CD4-positive, CD25-positive, alpha-beta regulatory T cell (primary cell): ENCODE measurements around the gene RPL18. TPM values are rescaled to one million over a fixed set of nuclear protein-coding genes. Genes with fewer than 3 reads are reported as not detected.

ENCODE experiments used
- ATAC-seq, 2 donors: fragments of 150-1000 bp; cut with Tn5 transposase; one replicate each; pipeline ENCODE4 v1.10.0; 2021; ENCODE audit warnings: low read depth in 2 of 2, moderate number of reproducible peaks in 2 of 2, moderate library complexity in 1 of 2
- DNase-seq, 3 donors: peaks; one replicate each; pipeline versions ENCODE4 v3.0.0 to v3.0.0-alpha.2; 2012 to 2022; ENCODE audit warnings: mixed read lengths in 1 of 3
- H3K27ac ChIP-seq: one replicate; pipeline ENCODE4 v1.7.0; 2013; ENCODE audit warnings: mild to moderate bottlenecking, low read length; ENCODE audit not compliant: insufficient read depth, poor library complexity, severe bottlenecking
- H3K27me3 ChIP-seq: one replicate; pipeline ENCODE4 v1.7.0; 2013; ENCODE audit warnings: low read length; ENCODE audit not compliant: control insufficient read depth, insufficient read depth
- H3K36me3 ChIP-seq: one replicate; pipeline ENCODE4 v1.7.0; 2013; ENCODE audit warnings: mild to moderate bottlenecking, low read length, moderate library complexity; ENCODE audit not compliant: control insufficient read depth, insufficient read depth
- H3K4me1 ChIP-seq: 2 replicates; pipeline ENCODE4 v1.7.0; 2013; ENCODE audit warnings: mild to moderate bottlenecking, low read length; ENCODE audit not compliant: insufficient read depth, control insufficient read depth, poor library complexity, severe bottlenecking
- H3K4me3 ChIP-seq: one replicate; pipeline ENCODE4 v1.7.0; 2013; ENCODE audit warnings: low read depth, mild to moderate bottlenecking, low read length, moderate library complexity
- H3K9me3 ChIP-seq, 2 experiments: 1 replicate in 1 of 2; 2 replicates in 1 of 2; pipeline ENCODE4 v1.7.0; 2013; ENCODE audit warnings: low read length in 2 of 2, mild to moderate bottlenecking in 1 of 2, moderate library complexity in 1 of 2; ENCODE audit not compliant: control insufficient read depth in 2 of 2
- H3K27ac Mint-ChIP-seq, 3 donors: one replicate each; pipeline ENCODE4 v1.8.0; 2020 to 2022; ENCODE audit warnings: mild to moderate bottlenecking in 3 of 3, mixed read lengths in 3 of 3, moderate library complexity in 2 of 3
- H3K27me3 Mint-ChIP-seq: one replicate; pipeline ENCODE4 v1.8.0; 2022; ENCODE audit warnings: mild to moderate bottlenecking, mixed read lengths
- H3K36me3 Mint-ChIP-seq: one replicate; pipeline ENCODE4 v1.8.0; 2020; ENCODE audit warnings: mixed read lengths
- H3K4me1 Mint-ChIP-seq, 4 donors: one replicate each; pipeline ENCODE4 v1.8.0; 2020 to 2022; ENCODE audit warnings: mixed read lengths in 4 of 4, mild to moderate bottlenecking in 1 of 4
- H3K4me3 Mint-ChIP-seq, 4 donors: one replicate each; pipeline ENCODE4 v1.8.0; 2020 to 2022; ENCODE audit warnings: mild to moderate bottlenecking in 4 of 4, mixed read lengths in 4 of 4, moderate library complexity in 3 of 4
- H3K9me3 Mint-ChIP-seq, 7 donors: one replicate each; pipeline ENCODE4 v1.8.0; 2020 to 2022; ENCODE audit warnings: mixed read lengths in 7 of 7, mild to moderate bottlenecking in 3 of 7, moderate library complexity in 2 of 7
- polyA plus RNA-seq, 4 donors: library from polyadenylated mRNA; unstranded; fragments of 300-500 nt; fragmentation: Illumina TruSeq; gene quantifications; one replicate each; pipeline ENCODE4 v1.2.3, GENCODE V29; 2021
- total RNA-seq: library from RNA; stranded (reverse); gene quantifications from one replicate; pipeline ENCODE4 v1.2.3, GENCODE V29; 2022

RPL18 gene
- total and polyA plus RNA-seq, 5 donors from 2014 or later = 1,618 to 2,428 (median 1,903) TPM

DNA sequence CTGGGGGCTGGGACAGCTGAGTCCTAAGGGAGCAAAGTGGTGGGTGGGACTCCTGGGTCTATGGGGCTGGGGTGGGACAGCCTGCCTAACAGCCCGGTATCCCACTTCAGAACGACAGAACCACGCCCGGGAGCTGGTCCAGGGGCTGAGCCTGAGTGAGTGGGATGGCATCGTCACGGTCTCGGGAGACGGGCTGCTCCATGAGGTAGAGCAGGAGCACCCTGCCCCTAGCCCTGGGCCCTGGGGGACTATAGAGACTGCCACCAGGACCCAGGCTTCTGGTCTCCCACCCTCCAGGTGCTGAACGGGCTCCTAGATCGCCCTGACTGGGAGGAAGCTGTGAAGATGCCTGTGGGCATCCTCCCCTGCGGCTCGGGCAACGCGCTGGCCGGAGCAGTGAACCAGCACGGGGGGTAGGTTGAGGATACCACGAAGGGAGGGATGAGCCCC, 8.9 kb upstream of the RPL18 start:
- ATAC-seq (no peak), DNase-seq (no peak)
- Histone ChIP-seq H3K27me3 (no peaks in the 10 kb centered on the region), H3K27ac (no peak overlapping the region), H3K4me3 (no peak overlapping the region), H3K4me1 (peaks cover 24% of the 10 kb centered on the region), H3K9me3 (no peaks in the 10 kb centered on the region), H3K36me3 (peaks cover 32% of the 10 kb centered on the region)
- Mint-ChIP-seq H3K4me3 (peak overlapping the region in 1 of 4 donors; percentile 27), H3K27me3 (no peaks in the 10 kb centered on the region), H3K27ac (no peak overlapping the region), H3K9me3 (no peaks in the 10 kb centered on the region), H3K4me1 (peaks cover 4 to 41% (median 20%) of the 10 kb centered on the region in 4 donors), H3K36me3 (peaks cover 15% of the 10 kb centered on the region)

DNA sequence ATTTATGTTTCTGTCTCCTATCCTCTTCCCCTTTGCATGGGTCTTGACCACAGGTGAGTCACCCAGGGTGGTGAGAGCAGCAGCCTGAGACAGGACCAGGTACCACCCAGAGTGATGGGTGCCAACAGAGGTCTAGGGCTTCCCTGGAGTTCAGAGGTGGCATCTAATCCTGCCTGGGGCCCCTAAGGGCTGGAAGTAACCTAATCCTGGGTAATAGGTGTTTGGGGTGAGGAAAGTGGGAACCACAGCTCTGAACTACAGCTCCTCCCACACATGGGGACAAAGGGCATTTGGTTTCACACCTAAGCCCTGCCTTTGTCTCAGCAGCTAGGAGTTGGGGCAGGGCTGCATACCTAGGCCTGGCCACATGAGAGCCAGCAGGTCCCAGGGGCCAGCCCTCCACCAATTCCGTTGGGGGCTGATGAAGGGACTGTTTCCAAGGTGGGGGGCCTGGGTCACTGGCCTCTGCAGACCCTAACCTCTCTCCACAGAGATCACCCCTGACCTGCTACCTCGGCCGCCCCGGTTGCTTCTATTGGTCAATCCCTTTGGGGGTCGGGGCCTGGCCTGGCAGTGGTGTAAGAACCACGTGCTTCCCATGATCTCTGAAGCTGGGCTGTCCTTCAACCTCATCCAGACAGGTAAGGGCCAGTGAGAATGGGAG, 8.4 kb upstream of the RPL18 start:
- no peak overlapping the region for H3K4me3 Mint-ChIP-seq
- no peaks in the 10 kb centered on the region for H3K27me3 ChIP-seq
- H3K4me1 ChIP-seq = peaks cover 20% of the 10 kb centered on the region
- H3K9me3 ChIP-seq = no peaks in the 10 kb centered on the region
- peaks cover 14% of the 10 kb centered on the region for H3K36me3 Mint-ChIP-seq
- no peaks in the 10 kb centered on the region for H3K9me3 Mint-ChIP-seq
- no peak overlapping the region for H3K27ac ChIP-seq
- no peaks in the 10 kb centered on the region for H3K27me3 Mint-ChIP-seq
- H3K4me1 Mint-ChIP-seq = peaks cover 4 to 40% (median 20%) of the 10 kb centered on the region in 4 donors
- DNase-seq = no peak
- ATAC-seq = peak in 1 of 2 donors; percentile 19
- no peak overlapping the region for H3K4me3 ChIP-seq
- H3K27ac Mint-ChIP-seq = peak overlapping the region in 1 of 3 donors; percentile 66
- peaks cover 26% of the 10 kb centered on the region for H3K36me3 ChIP-seq

DNA sequence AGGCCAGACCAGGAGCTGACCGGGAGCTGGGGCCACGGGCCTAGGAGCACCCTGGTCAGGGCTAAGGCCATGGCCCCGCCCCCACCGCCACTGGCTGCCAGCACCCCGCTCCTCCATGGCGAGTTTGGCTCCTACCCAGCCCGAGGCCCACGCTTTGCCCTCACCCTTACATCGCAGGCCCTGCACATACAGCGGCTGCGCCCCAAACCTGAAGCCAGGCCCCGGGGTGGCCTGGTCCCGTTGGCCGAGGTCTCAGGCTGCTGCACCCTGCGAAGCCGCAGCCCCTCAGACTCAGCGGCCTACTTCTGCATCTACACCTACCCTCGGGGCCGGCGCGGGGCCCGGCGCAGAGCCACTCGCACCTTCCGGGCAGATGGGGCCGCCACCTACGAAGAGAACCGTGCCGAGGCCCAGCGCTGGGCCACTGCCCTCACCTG, 6.9 kb upstream of the RPL18 start:
- H3K4me1 ChIP-seq = peaks cover 16% of the 10 kb centered on the region
- peak overlapping the region in 1 of 3 donors; percentile 30 for H3K27ac Mint-ChIP-seq
- H3K36me3 Mint-ChIP-seq = peaks cover 15% of the 10 kb centered on the region
- no peaks in the 10 kb centered on the region for H3K27me3 ChIP-seq
- H3K9me3 Mint-ChIP-seq = no peaks in the 10 kb centered on the region
- H3K9me3 ChIP-seq = no peaks in the 10 kb centered on the region
- DNase-seq (no peak), ATAC-seq (no peak)
- no peak overlapping the region for H3K27ac ChIP-seq
- H3K36me3 ChIP-seq = peaks cover 15% of the 10 kb centered on the region
- peaks cover 4 to 36% (median 21%) of the 10 kb centered on the region in 4 donors for H3K4me1 Mint-ChIP-seq
- no peak overlapping the region for H3K4me3 Mint-ChIP-seq
- H3K27me3 Mint-ChIP-seq = no peaks in the 10 kb centered on the region
- H3K4me3 ChIP-seq = no peak overlapping the region

DNA sequence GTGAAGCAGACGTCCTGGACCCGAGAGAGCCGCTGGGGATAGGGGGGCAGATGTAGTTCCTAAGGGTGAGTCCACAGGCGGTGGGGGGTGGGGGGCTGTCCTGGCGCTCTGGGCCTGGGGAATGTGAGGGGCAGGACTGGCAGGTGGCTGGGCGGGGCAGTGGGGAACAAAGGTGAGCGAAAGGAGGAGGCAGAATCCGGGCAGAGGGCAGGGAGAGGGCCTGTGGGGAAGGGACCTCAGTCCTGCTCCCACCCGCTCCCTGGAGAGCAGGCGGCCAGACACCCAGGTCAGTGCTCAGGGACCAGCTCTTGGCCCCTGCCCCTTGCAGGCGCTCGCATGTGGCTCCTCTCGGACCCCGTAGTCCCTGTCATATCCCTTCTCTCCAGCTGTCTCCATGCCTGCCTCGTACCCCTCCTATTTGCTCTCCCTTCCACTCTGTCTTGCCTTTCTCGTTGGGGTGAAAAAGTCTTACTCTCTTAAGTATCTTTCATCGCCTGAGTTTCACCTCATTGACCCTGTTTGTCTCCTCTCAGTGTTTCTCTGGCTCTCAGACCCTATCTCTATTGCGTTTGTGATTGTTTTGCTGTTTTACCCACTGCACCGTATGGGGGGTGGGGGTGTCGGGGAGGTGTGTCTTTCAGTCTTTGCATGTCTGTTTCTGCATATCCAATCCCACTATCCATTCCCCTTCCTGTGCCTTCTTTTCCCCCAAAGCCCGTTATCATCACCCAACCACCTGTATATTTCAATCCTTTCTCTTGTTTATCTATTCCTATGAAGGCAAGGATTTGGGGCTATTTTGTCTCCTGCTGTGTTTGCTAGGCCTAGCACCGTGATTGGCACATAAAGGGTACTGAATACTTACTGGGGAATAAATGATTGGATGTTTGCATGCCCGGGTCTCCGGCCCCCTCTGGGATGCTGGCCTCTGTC, 6.1 kb upstream of the RPL18 start:
- ATAC-seq = no peak
- no peak for DNase-seq
- no peaks in the 10 kb centered on the region for H3K9me3 Mint-ChIP-seq
- Histone ChIP-seq H3K4me3 (no peak overlapping the region), H3K9me3 (no peaks in the 10 kb centered on the region), H3K4me1 (peaks cover 14% of the 10 kb centered on the region), H3K27ac (peak overlapping the region; percentile 70), H3K27me3 (no peaks in the 10 kb centered on the region), H3K36me3 (peaks cover 6% of the 10 kb centered on the region)
- peaks cover 11% of the 10 kb centered on the region for H3K36me3 Mint-ChIP-seq
- H3K4me3 Mint-ChIP-seq = peak overlapping the region; percentile 22 to 91 (median 85)
- no peaks in the 10 kb centered on the region for H3K27me3 Mint-ChIP-seq
- peaks cover 4 to 38% (median 22%) of the 10 kb centered on the region in 4 donors for H3K4me1 Mint-ChIP-seq
- H3K27ac Mint-ChIP-seq = peak overlapping the region; percentile 20 to 93 (median 85)

DNA sequence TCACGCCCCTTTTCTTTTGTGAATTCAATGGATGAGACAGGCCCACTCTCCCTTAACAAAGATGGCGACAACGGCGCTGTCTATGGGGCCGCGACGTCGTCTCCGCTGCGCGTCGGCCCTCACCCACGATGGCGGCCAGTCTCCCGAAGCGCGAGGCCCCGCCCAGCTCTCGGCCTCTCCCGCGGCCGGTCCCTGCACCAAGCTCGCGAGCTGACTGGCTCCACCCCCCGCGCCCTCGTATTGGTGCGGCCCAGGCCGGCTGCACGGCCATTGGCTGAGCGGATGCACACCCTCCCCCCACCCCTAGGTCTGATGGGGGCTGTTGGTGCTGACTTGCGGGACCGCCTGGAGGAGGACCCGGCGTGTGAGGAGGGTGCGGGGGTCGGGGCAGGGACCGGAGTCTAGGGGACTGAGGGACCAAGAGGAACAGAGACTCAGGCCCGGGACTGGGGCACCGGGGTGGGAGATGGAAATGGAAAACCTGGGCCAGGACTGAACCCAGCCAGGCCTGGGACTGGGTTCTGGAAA, 5.2 kb upstream of the RPL18 start:
- Histone ChIP-seq H3K4me1 (peaks cover 22% of the 10 kb centered on the region), H3K4me3 (peak overlapping the region; percentile 63), H3K27ac (peak overlapping the region; percentile 70), H3K36me3 (no peaks in the 10 kb centered on the region), H3K9me3 (no peaks in the 10 kb centered on the region), H3K27me3 (no peaks in the 10 kb centered on the region)
- DNase-seq (peak; percentile 88 to 99 (median 88)), ATAC-seq (peak; percentile 76 to 77)
- Mint-ChIP-seq H3K4me3 (peak overlapping the region; percentile 78 to 91 (median 85)), H3K27me3 (no peaks in the 10 kb centered on the region), H3K4me1 (peaks cover 6 to 45% (median 30%) of the 10 kb centered on the region in 4 donors), H3K36me3 (peaks cover 11% of the 10 kb centered on the region), H3K27ac (peak overlapping the region; percentile 85 to 93 (median 85)), H3K9me3 (no peaks in the 10 kb centered on the region)

DNA sequence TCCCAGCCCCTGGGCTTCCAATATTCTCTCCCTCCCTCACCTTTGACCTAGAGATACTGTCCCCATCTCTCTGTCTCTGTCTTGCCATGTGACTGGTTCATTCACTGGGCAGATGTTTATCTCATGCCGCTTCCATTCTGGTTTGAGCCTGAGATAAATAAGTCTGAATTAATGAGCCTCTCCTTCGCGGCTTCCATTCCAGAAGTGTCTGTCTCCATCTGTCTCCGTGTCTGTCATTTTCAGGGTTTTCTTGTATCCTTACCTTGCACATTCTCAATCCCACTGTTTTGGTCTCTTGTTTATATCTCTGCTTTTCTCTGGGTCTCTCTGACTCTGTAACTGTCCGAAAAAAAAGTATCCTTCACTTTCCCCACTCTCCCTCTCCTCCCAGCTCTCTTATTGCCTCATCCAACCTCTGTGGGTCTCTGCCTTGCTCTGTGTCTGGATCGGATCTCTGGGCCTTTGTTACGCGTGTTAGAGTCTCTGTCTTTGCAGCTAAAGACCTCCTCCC, 4.6 kb upstream of the RPL18 start:
- H3K9me3 Mint-ChIP-seq = no peaks in the 10 kb centered on the region
- no peaks in the 10 kb centered on the region for H3K9me3 ChIP-seq
- peaks cover 22% of the 10 kb centered on the region for H3K4me1 ChIP-seq
- ATAC-seq (no peak), DNase-seq (no peak)
- H3K4me1 Mint-ChIP-seq = peaks cover 7 to 51% (median 32%) of the 10 kb centered on the region in 4 donors
- H3K27ac Mint-ChIP-seq = peak overlapping the region; percentile 85 to 93 (median 85)
- peak overlapping the region; percentile 70 for H3K27ac ChIP-seq
- no peaks in the 10 kb centered on the region for H3K27me3 Mint-ChIP-seq
- no peaks in the 10 kb centered on the region for H3K36me3 ChIP-seq
- H3K27me3 ChIP-seq = no peaks in the 10 kb centered on the region
- peak overlapping the region; percentile 63 for H3K4me3 ChIP-seq
- peak overlapping the region; percentile 78 to 91 (median 85) for H3K4me3 Mint-ChIP-seq
- peaks cover 11% of the 10 kb centered on the region for H3K36me3 Mint-ChIP-seq
